Activated T-helper 17 cell treated with anti-CD3 and anti-CD28 coated beads, Interleukin-2, amount 50 U/mL, for 72 hours (primary cell): ENCODE data around the gene MPV17L2. TPM values are rescaled to one million over a fixed set of nuclear protein-coding genes. Genes with fewer than 3 reads are reported as not detected.

Experiments
- total RNA-seq, 2 donors: library from RNA; stranded (reverse); gene quantifications; one replicate each; pipeline ENCODE4 v1.2.3, GENCODE V29; 2022

The MPV17L2 gene
- total RNA-seq, 2 donors from 2014 or later = 4.2 to 12.0 TPM

Other genes starting within 250 kb of the MPV17L2 start
- under 1 TPM; 0.50 to 0.61 TPM for gene KCNN1, start 226.1 kb upstream of the MPV17L2 start, total RNA-seq
- gene ARRDC2, start 185.0 kb upstream of the MPV17L2 start, total RNA-seq = 10 to 100 TPM; 32.0 to 98.0 TPM
- 10 to 100 TPM; 28.6 to 54.5 TPM for gene IL12RB1, start 106.3 kb upstream of the MPV17L2 start, total RNA-seq
- 10 to 100 TPM; 23.5 to 46.6 TPM for gene MAST3, start 95.4 kb upstream of the MPV17L2 start, total RNA-seq
- gene PIK3R2, start 40.1 kb upstream of the MPV17L2 start, total RNA-seq = 10 to 100 TPM; 13.0 to 21.8 TPM
- gene IFI30, start 19.4 kb upstream of the MPV17L2 start, total RNA-seq = 10 to 100 TPM; 51.7 to 81.1 TPM
- 1 to 10 TPM; 7.2 to 9.5 TPM for gene RAB3A, start 10.8 kb downstream of the MPV17L2 start, total RNA-seq
- 1 to 10 TPM in 1 of 2 donors, under 1 TPM in 1; 0.95 to 1.4 TPM for gene PDE4C, start 33.2 kb downstream of the MPV17L2 start, total RNA-seq
- gene IQCN, start 81.2 kb downstream of the MPV17L2 start, total RNA-seq = 1 to 10 TPM; 1.1 to 1.3 TPM
- 100 to 1,000 TPM; 177 to 324 TPM for gene JUND, start 88.4 kb downstream of the MPV17L2 start, total RNA-seq
- gene LSM4, start 129.9 kb downstream of the MPV17L2 start, total RNA-seq = 100 to 1,000 TPM; 176 to 252 TPM
- 10 to 100 TPM; 38.9 to 46.0 TPM for gene PGPEP1, start 147.4 kb downstream of the MPV17L2 start, total RNA-seq
- gene GDF15, start 192.9 kb downstream of the MPV17L2 start, total RNA-seq = under 1 TPM; 0.45 to 0.50 TPM
- not detected for gene LRRC25, start 204.4 kb downstream of the MPV17L2 start, total RNA-seq
- gene SSBP4, start 226.2 kb downstream of the MPV17L2 start, total RNA-seq = 100 to 1,000 TPM in 1 of 2 donors, 10 to 100 TPM in 1; 73.8 to 169 TPM
- 10 to 100 TPM; 15.9 to 22.0 TPM for gene ISYNA1, start 244.9 kb downstream of the MPV17L2 start, total RNA-seq